HL-60 (cell line): ENCODE data around the gene FOXRED2.

Source experiments
- CTCF ChIP-seq: IDR thresholded peaks from one replicate; pipeline ENCODE4 v1.5.1; 2011; ENCODE audit warnings: low read length, control low read depth, inconsistent platforms; ENCODE audit not compliant: insufficient read depth
- POLR2AphosphoS5 ChIP-seq: IDR thresholded peaks from 2 replicates; pipeline ENCODE4 v1.6.1; 2012; ENCODE audit warnings: low read depth

GRCh38 chr22:36452250-36452977 is 54.4 kb downstream of the FOXRED2 start:
- no peak for TF ChIP-seq POLR2AphosphoS5
- no peak for TF ChIP-seq CTCF
